KOPT-K1 (cell line): ENCODE results near the gene MYO9B.

Experiments
- H3K27ac ChIP-seq: fragments of 200-600 bp; sonication (generic); 2 replicates; pipeline ENCODE4 v1.5.1; 2016; ENCODE audit warnings: antibody characterized with exemption, mild to moderate bottlenecking, low read depth, low read length; ENCODE audit not compliant: poor library complexity, severe bottlenecking
- H3K36me3 ChIP-seq: fragments of 200-600 bp; sonication (generic); 2 replicates; pipeline ENCODE4 v1.5.1; 2017; ENCODE audit warnings: antibody characterized with exemption, mild to moderate bottlenecking, low read length, moderate library complexity; ENCODE audit not compliant: insufficient read depth
- H3K9me3 ChIP-seq: fragments of 200-600 bp; sonication (generic); 2 replicates; pipeline ENCODE4 v1.5.1; 2017; ENCODE audit warnings: antibody characterized with exemption, low read length, mild to moderate bottlenecking; ENCODE audit not compliant: insufficient read depth, poor library complexity, severe bottlenecking

Gene MYO9B

DNA sequence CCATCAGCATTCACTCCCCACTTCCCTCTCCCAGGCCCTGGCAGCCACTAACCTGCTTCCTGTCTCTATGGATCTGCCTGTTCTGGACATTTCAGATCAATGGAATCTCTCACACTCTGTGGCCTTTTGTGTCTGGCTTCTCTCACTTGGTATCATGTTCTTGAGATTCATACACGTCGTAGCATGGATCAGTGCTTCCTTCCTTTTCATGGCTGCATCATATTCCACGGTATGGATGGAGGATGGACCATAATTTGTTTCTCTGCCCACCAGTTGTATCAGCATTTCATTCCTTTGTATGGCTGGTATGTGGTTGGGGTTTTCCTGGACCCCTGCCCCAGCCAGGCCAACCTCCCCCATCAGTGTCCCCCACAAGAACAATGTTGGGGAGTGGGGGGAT, 36.2 kb downstream of the MYO9B start:
- Histone ChIP-seq H3K27ac (no peak overlapping the region), H3K9me3 (no peaks in the 10 kb centered on the region), H3K36me3 (peaks cover 88% of the 10 kb centered on the region)

GRCh38 chr19:17112271-17112670, 36.7 kb downstream of the MYO9B start:
- H3K27ac ChIP-seq: no peak overlapping the region
- H3K9me3 ChIP-seq: no peaks in the 10 kb centered on the region
- peaks cover 90% of the 10 kb centered on the region for H3K36me3 ChIP-seq

- Histone ChIP-seq H3K36me3 (peaks cover 86% of the 10 kb centered on the region), H3K9me3 (no peaks in the 10 kb centered on the region), H3K27ac (no peak overlapping the region)
These were observed 37.1 kb downstream of the MYO9B start for GRCh38 chr19:17112700-17113099.

- H3K36me3 ChIP-seq: peaks cover 81% of the 10 kb centered on the region
- H3K27ac ChIP-seq: no peak overlapping the region
- H3K9me3 ChIP-seq: no peaks in the 10 kb centered on the region
These were observed 37.7 kb downstream of the MYO9B start for GRCh38 chr19:17113127-17113785.

DNA sequence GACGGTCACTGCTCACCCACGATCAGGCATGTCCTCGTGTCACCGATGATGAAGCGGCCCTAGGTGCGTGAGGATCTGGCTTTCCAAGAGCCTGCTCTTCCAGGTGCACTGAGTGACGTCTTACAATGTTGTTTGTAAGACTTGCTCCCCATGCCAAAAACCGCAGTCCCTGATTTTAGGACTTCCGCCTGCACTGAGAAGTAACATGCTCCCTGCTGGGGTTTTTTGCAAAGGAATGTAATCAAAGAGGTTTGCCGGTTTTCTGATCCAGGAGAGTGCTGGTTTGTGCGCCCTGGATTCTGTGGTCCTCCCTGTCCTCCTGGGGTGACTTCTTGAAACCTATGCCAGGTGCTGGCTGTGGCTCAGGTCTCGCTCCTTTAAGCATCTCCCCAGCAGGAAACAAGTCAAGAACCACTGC, 38.8 kb downstream of the MYO9B start:
- Histone ChIP-seq H3K27ac (no peak overlapping the region), H3K9me3 (no peaks in the 10 kb centered on the region), H3K36me3 (peaks cover 82% of the 10 kb centered on the region)

- Histone ChIP-seq H3K27ac (no peak overlapping the region), H3K36me3 (peaks cover 80% of the 10 kb centered on the region), H3K9me3 (no peaks in the 10 kb centered on the region)
These were observed 41.6 kb downstream of the MYO9B start for GRCh38 chr19:17116996-17117702.

DNA sequence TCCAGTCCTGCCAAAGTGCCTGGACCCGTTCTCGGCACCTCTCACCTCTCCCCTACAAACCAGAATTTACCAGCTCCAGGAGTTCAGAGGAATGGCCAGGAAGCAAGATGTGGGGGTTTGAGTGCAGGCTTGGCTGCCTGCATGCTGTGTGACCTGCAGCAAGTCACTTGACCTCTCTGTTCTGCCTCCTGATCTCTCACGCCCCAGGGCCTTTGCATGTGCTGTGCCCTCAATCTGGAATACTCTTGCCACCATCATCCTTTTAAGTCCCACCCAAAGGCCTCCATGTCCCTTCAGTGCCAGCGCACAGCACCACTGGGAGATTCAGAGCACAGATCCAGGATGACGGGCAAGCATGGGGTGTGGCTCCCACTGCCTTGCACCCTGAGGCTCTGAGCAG, 43.4 kb downstream of the MYO9B start:
- Histone ChIP-seq H3K27ac (no peak overlapping the region), H3K9me3 (no peaks in the 10 kb centered on the region), H3K36me3 (peaks cover 74% of the 10 kb centered on the region)

GRCh38 chr19:17121736-17122293, 46.2 kb downstream of the MYO9B start:
- no peaks in the 10 kb centered on the region for H3K9me3 ChIP-seq
- no peak overlapping the region for H3K27ac ChIP-seq
- H3K36me3 ChIP-seq: peaks cover 52% of the 10 kb centered on the region; the same call in 1 of the 2 replicates

DNA sequence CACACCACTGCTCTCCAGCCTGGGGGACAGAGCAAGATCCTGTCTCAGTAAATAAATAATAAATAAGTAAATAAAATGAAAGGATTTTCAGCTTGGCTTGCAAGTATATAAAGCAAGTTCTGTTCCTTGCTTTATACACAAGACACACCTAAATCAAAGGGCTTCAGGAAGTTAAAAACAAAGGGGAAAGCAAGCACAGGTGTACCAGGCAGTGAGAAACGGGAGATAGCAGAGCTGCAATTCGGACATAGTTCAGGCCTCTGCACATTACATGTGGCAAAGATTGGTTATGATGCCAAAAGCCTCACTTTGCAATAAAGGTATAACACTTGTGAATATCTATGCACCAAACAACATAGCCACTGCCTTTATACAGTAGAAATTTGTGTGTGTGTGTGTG, 47.5 kb downstream of the MYO9B start:
- H3K36me3 ChIP-seq: peaks cover 56% of the 10 kb centered on the region
- H3K27ac ChIP-seq: no peak overlapping the region
- H3K9me3 ChIP-seq: no peaks in the 10 kb centered on the region

GRCh38 chr19:17124025-17124424, 48.4 kb downstream of the MYO9B start:
- Histone ChIP-seq H3K36me3 (peaks cover 60% of the 10 kb centered on the region), H3K27ac (no peak overlapping the region), H3K9me3 (no peaks in the 10 kb centered on the region)

DNA sequence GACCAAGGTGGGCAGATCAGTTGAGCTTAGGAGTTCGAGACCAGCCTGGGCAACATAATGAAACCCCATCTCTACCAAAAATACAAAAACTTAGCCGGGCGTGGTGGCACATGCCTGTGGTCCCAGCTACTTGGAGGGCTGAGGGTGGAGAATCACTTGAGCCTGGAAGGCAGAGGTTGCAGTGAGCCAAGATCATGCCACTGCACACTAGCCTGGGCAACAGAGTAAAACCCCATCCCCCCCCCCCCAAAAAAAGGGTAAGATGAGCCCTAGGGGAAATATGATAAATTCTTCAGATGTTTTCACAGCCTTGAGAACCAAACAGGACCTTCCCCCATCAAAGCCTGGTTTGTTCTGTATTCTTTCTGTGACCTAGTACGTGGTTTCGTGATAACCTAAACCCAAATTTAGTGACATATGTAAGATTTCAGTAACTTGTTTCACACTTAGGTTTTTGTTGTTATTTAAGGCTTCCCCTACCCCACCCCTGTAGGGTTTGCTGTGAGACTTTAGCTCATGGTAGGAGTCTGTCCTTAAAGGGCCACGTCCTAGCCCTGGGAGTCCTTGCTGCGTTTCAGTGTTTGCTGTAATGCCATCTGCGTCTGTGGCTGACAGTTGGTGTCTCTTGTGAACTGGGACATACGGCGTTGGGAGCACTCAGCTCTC, 49.6 kb downstream of the MYO9B start:
- no peaks in the 10 kb centered on the region for H3K9me3 ChIP-seq
- H3K36me3 ChIP-seq: peaks cover 60% of the 10 kb centered on the region
- peak overlapping the region; percentile 95 for H3K27ac ChIP-seq

DNA sequence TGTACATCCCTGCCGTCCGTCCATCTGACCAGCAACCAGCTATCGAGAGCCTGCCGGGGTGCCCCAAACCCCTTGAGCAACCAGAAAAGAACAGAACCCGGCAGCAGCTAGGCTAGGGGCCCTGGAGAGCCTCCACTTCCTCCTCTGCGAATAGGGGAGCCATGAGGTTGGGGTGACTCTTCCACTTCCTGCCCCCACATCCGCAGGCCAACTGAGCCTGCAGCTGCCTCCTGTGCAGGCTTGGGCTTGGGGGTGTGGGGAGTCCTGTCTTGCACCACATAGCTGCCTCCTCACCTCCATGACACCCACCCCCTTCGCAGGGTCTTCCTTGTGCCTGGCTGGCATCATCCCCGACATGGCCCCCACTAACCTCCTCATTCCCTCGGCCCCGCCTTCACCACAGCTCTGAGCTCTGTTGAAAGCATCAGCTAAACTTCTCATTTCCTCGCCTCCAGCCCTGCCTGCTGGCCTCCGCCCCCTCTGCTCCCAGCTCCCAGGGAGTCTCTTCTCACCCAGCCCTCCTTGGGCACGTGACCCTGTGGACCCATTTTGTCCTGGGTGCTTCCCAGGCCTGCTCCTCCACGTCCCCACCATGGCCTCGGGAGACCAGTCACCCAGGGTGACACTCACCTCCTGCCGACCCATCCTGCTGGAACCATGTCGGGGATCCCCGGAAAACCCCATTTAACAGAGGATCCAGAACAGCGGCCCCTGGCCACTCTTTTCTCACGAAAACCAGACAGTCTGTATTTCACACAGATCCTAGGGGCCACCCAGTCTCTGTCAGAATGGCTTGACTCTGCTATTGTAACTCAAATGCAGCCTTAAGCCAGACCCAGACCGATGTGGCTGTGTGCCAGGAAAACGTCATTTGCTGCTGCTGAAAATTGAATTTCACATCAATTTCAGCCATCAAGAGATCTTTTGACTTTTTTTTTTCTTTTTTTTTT, 50.4 kb downstream of the MYO9B start:
- peak overlapping the region; percentile 95 for H3K27ac ChIP-seq
- H3K36me3 ChIP-seq: peaks cover 52% of the 10 kb centered on the region
- H3K9me3 ChIP-seq: no peaks in the 10 kb centered on the region

- no peak overlapping the region for H3K27ac ChIP-seq
- no peaks in the 10 kb centered on the region for H3K9me3 ChIP-seq
- peaks cover 38% of the 10 kb centered on the region for H3K36me3 ChIP-seq
These were observed 52.1 kb downstream of the MYO9B start for GRCh38 chr19:17127671-17128070.

GRCh38 chr19:17128403-17128802, 52.8 kb downstream of the MYO9B start:
- Histone ChIP-seq H3K9me3 (no peaks in the 10 kb centered on the region), H3K36me3 (peaks cover 43% of the 10 kb centered on the region), H3K27ac (no peak overlapping the region)
